ENCODE results near the gene SHMT2. TPM values are rescaled to one million over a fixed set of nuclear protein-coding genes. Genes with fewer than 3 reads are reported as not detected.

Gene SHMT2
- total RNA-seq, 4 donors from 2014 or later: 62.4 to 71.8 (median 67.4) TPM

- TF ChIP-seq CTCF (IDR thresholded peaks at IDR 0.05) (no peak), POLR2A (IDR thresholded peaks at IDR 0.05) (no peak)
- H3K4me3 ChIP-seq (ENCODE audit: low read depth, poor library complexity, severe bottlenecking): no peak overlapping the region
- intact Hi-C loops (cut with DNase I; ENCODE audit: low total_unique reads): no loop called here
- no peak for DNase-seq (ENCODE audit: low spot score in 2 of 2)
- 46 to 72% methylated on average over 3 of the region's 3 CpGs for WGBS, 2 donors
These were observed 4.7 kb downstream of the SHMT2 start for GRCh38 chr12:57234233-57234570.

- TF ChIP-seq CTCF (IDR thresholded peaks at IDR 0.05): no peak
- TF ChIP-seq POLR2A (IDR thresholded peaks at IDR 0.05): no peak
- 62 to 64% methylated on average over 10 of the region's 10 CpGs for WGBS, 2 donors
- H3K4me3 ChIP-seq (ENCODE audit: low read depth, poor library complexity, severe bottlenecking): no peak overlapping the region
These were observed 5.1 kb downstream of the SHMT2 start for GRCh38 chr12:57234571-57235016.

GRCh38 chr12:57235017-57235727, 5.7 kb downstream of the SHMT2 start:
- TF ChIP-seq CTCF (IDR thresholded peaks at IDR 0.05): no peak
- TF ChIP-seq POLR2A (IDR thresholded peaks at IDR 0.05): no peak
- no peak overlapping the region for H3K4me3 ChIP-seq (ENCODE audit: low read depth, poor library complexity, severe bottlenecking)
- DNase-seq (ENCODE audit: low spot score in 2 of 2): no peak

More at GRCh38 chr12:57234571-57235016, 5.1 kb downstream of the SHMT2 start:
- intact Hi-C loops (cut with DNase I; ENCODE audit: low total_unique reads): no loop called here
- no peak for DNase-seq (ENCODE audit: low spot score in 2 of 2)

GRCh38 chr12:57235728-57236131, 6.2 kb downstream of the SHMT2 start:
- intact Hi-C loops (cut with DNase I; ENCODE audit: low total_unique reads): no loop called here
- WGBS, 2 donors: 46 to 61% methylated on average over 8 of the region's 8 CpGs
- no peak overlapping the region for H3K4me3 ChIP-seq (ENCODE audit: low read depth, poor library complexity, severe bottlenecking)
- DNase-seq (ENCODE audit: low spot score in 2 of 2): no peak
- TF ChIP-seq POLR2A (IDR thresholded peaks at IDR 0.05) (no peak), CTCF (IDR thresholded peaks at IDR 0.05) (no peak)

More at GRCh38 chr12:57235017-57235727, 5.7 kb downstream of the SHMT2 start:
- intact Hi-C loops (cut with DNase I; ENCODE audit: low total_unique reads): no loop called here
- WGBS, 2 donors: 47 to 48% methylated on average over 17 to 26 of the region's 26 CpGs

- intact Hi-C loops (cut with DNase I; ENCODE audit: low total_unique reads): no loop called here
- TF ChIP-seq POLR2A (IDR thresholded peaks at IDR 0.05) (no peak), CTCF (IDR thresholded peaks at IDR 0.05) (no peak)
- no peak overlapping the region for H3K4me3 ChIP-seq (ENCODE audit: low read depth, poor library complexity, severe bottlenecking)
- DNase-seq (ENCODE audit: low spot score in 2 of 2): no peak
- WGBS, 2 donors: 9 to 16% methylated on average over 36 to 37 of the region's 40 CpGs
These were observed 6.9 kb downstream of the SHMT2 start for GRCh38 chr12:57236201-57236924.
